CD4-positive, alpha-beta T cell treated with Interleukin-10 for 1 hour (primary cell): ENCODE measurements around the gene EDN3.
"Not testable (repeated sequence)": the region's sequence is repeated elsewhere in the genome, so short reads cannot be mapped to it uniquely, and the experiment has no call there.

Experiments
- DNase-seq: peaks from one replicate; pipeline ENCODE4 v3.0.0-alpha.2; 2020

Gene EDN3

GRCh38 chr20:59338444-59338843, 38.0 kb downstream of the EDN3 start:
- not testable (repeated sequence) for DNase-seq

GRCh38 chr20:59340201-59340885, 39.9 kb downstream of the EDN3 start:
- no peak for DNase-seq

- DNase-seq: not testable (repeated sequence)
These were observed 41.0 kb downstream of the EDN3 start for GRCh38 chr20:59341285-59342022.

GRCh38 chr20:59342023-59342957, 41.9 kb downstream of the EDN3 start:
- DNase-seq: no peak

- no peak for DNase-seq
These were observed 45.6 kb downstream of the EDN3 start for GRCh38 chr20:59346061-59346460.

GRCh38 chr20:59349277-59349676, 48.9 kb downstream of the EDN3 start:
- no peak for DNase-seq

GRCh38 chr20:59350330-59351156, 50.1 kb downstream of the EDN3 start:
- DNase-seq: no peak

- DNase-seq: no peak
These were observed 51.0 kb downstream of the EDN3 start for GRCh38 chr20:59351157-59352040.

GRCh38 chr20:59352541-59352940, 52.1 kb downstream of the EDN3 start:
- no peak for DNase-seq

- DNase-seq: no peak
These were observed 52.6 kb downstream of the EDN3 start for GRCh38 chr20:59352990-59353389.

GRCh38 chr20:59354460-59354859, 54.0 kb downstream of the EDN3 start:
- DNase-seq: no peak

GRCh38 chr20:59355242-59355641, 54.8 kb downstream of the EDN3 start:
- DNase-seq: no peak

GRCh38 chr20:59356662-59357165, 56.3 kb downstream of the EDN3 start:
- no peak for DNase-seq

GRCh38 chr20:59358793-59359192, 58.4 kb downstream of the EDN3 start:
- not testable (repeated sequence) for DNase-seq

- DNase-seq: no peak
These were observed 59.7 kb downstream of the EDN3 start for GRCh38 chr20:59359906-59360725.

- no peak for DNase-seq
These were observed 60.5 kb downstream of the EDN3 start for GRCh38 chr20:59360934-59361333.

GRCh38 chr20:59361411-59361810, 61.0 kb downstream of the EDN3 start:
- no peak for DNase-seq

- no peak for DNase-seq
These were observed 62.7 kb downstream of the EDN3 start for GRCh38 chr20:59363101-59363500.

GRCh38 chr20:59364611-59365010, 64.2 kb downstream of the EDN3 start:
- DNase-seq: no peak

GRCh38 chr20:59365611-59366285, 65.3 kb downstream of the EDN3 start:
- DNase-seq: no peak
